DOHH2 (cell line): ENCODE results near the gene OTOA.
"Not testable (repeated sequence)": the region's sequence is repeated elsewhere in the genome, so short reads cannot be mapped to it uniquely, and the experiment has no call there.

Source experiments
- H3F3A ChIP-seq: fragments of 200-600 bp; sonication (generic), shearing (Covaris generic); 2 replicates; pipeline ENCODE4 v1.6.0; 2016; ENCODE audit warnings: antibody characterized with exemption, mild to moderate bottlenecking; ENCODE audit not compliant: control insufficient read depth, insufficient read depth
- H3K27ac ChIP-seq: fragments of 200-600 bp; sonication (generic); 2 replicates; pipeline ENCODE4 v1.5.1; 2014; ENCODE audit warnings: low read depth, mild to moderate bottlenecking, low read length, moderate library complexity
- H3K27me3 ChIP-seq: fragments of 200-600 bp; sonication (generic); 2 replicates; pipeline ENCODE4 v1.6.1; 2014; ENCODE audit warnings: mild to moderate bottlenecking, low read length, mixed read lengths; ENCODE audit not compliant: control insufficient read depth
- H3K36me3 ChIP-seq: fragments of 200-600 bp; sonication (generic); 2 replicates; pipeline ENCODE4 v1.6.1; 2014; ENCODE audit warnings: mild to moderate bottlenecking, low read length, moderate library complexity, mixed read lengths; ENCODE audit not compliant: control insufficient read depth
- H3K4me1 ChIP-seq: fragments of 200-600 bp; sonication (generic); 2 replicates; pipeline ENCODE4 v1.6.1; 2014; ENCODE audit warnings: mild to moderate bottlenecking, low read length, mixed read lengths; ENCODE audit not compliant: control insufficient read depth
- H3K4me2 ChIP-seq: fragments of 200-600 bp; sonication (generic); 2 replicates; pipeline ENCODE4 v1.6.0; 2014; ENCODE audit warnings: mild to moderate bottlenecking, low read length, moderate library complexity
- H3K4me3 ChIP-seq: fragments of 200-600 bp; sonication (generic); 2 replicates; pipeline ENCODE4 v1.5.1; 2014; ENCODE audit warnings: mild to moderate bottlenecking, low read length, mixed read lengths
- H3K79me2 ChIP-seq: fragments of 200-600 bp; sonication (generic); 2 replicates; pipeline ENCODE4 v1.6.1; 2014; ENCODE audit warnings: mild to moderate bottlenecking, low read length, mixed read lengths; ENCODE audit not compliant: control insufficient read depth
- H3K9me2 ChIP-seq: fragments of 200-600 bp; sonication (generic); replicated peaks from 2 replicates; pipeline ENCODE4 v1.6.1; 2014; ENCODE audit warnings: mild to moderate bottlenecking, low read length, mixed read lengths; ENCODE audit not compliant: control insufficient read depth
- H3K9me3 ChIP-seq: fragments of 200-600 bp; sonication (generic); 2 replicates; pipeline ENCODE4 v1.6.1; 2014; ENCODE audit warnings: antibody characterized with exemption, low read length, mixed read lengths; ENCODE audit not compliant: control insufficient read depth, insufficient read depth
- H4K20me1 ChIP-seq: fragments of 200-600 bp; sonication (generic); 2 replicates; pipeline ENCODE4 v1.6.0; 2014; ENCODE audit warnings: low read depth, mild to moderate bottlenecking, antibody characterized with exemption, low read length, moderate library complexity; ENCODE audit not compliant: control insufficient read depth, insufficient read depth
- CTCF ChIP-seq: fragments of 200-600 bp; sonication (generic); IDR thresholded peaks from one replicate; pipeline ENCODE4 v1.5.1; 2014; ENCODE audit warnings: antibody characterized with exemption, mild to moderate bottlenecking, low read depth, low read length; ENCODE audit not compliant: poor library complexity, severe bottlenecking
- EZH2phosphoT487 ChIP-seq: fragments of 200-600 bp; sonication (generic); IDR thresholded peaks from 2 replicates; pipeline ENCODE4 v1.6.1; 2017; ENCODE audit warnings: borderline replicate concordance, mild to moderate bottlenecking, antibody characterized with exemption, low read length, moderate library complexity, mixed read lengths

The OTOA gene

GRCh38 chr16:21628121-21628726, 35.5 kb upstream of the OTOA start:
- H3K79me2 ChIP-seq, result 0 out of 2 replicates have a peak, but pooled peaks cover 2% of the 10 kb centered on the region
- H3K9me2 ChIP-seq, result no peaks in the 10 kb centered on the region
- peaks cover 11% of the 10 kb centered on the region for H3K4me1 ChIP-seq
- no peak for TF ChIP-seq EZH2phosphoT487
- no peak for TF ChIP-seq CTCF
- H3K4me3 ChIP-seq, result no peak overlapping the region
- H3K36me3 ChIP-seq, result peaks cover 48% of the 10 kb centered on the region
- H3K9me3 ChIP-seq, result peaks cover 5% of the 10 kb centered on the region; the same call in 1 of the 2 replicates
- 0 out of 2 replicates have a peak, but pooled peaks cover 7% of the 10 kb centered on the region for H3F3A ChIP-seq
- H3K4me2 ChIP-seq, result no peak overlapping the region
- H3K27me3 ChIP-seq, result no peaks in the 10 kb centered on the region
- H3K27ac ChIP-seq, result no peak overlapping the region
- H4K20me1 ChIP-seq, result no peaks in the 10 kb centered on the region

- Histone ChIP-seq H3K4me3 (no peak overlapping the region), H3K79me2 (0 out of 2 replicates have a peak, but pooled peaks cover 2% of the 10 kb centered on the region), H4K20me1 (no peaks in the 10 kb centered on the region), H3F3A (0 out of 2 replicates have a peak, but pooled peaks cover 7% of the 10 kb centered on the region), H3K27ac (no peak overlapping the region), H3K9me2 (no peaks in the 10 kb centered on the region), H3K9me3 (peaks cover 5% of the 10 kb centered on the region; the same call in 1 of the 2 replicates), H3K36me3 (peaks cover 45% of the 10 kb centered on the region), H3K27me3 (no peaks in the 10 kb centered on the region), H3K4me2 (no peak overlapping the region), H3K4me1 (peaks cover 11% of the 10 kb centered on the region)
- TF ChIP-seq CTCF, result no peak
- no peak for TF ChIP-seq EZH2phosphoT487
Measured at GRCh38 chr16:21628772-21629171, 35.0 kb upstream of the OTOA start.

- not testable (repeated sequence) for H4K20me1 ChIP-seq
- Histone ChIP-seq H3K36me3 (peaks cover 46% of the 10 kb centered on the region), H3K4me1 (peaks cover 11% of the 10 kb centered on the region)
Measured at GRCh38 chr16:21629616-21630539, 33.9 kb upstream of the OTOA start.

GRCh38 chr16:21630866-21631265, 32.9 kb upstream of the OTOA start:
- not testable (repeated sequence) for H3K9me2 ChIP-seq, H3K79me2 ChIP-seq
- H3K36me3 ChIP-seq, result peaks cover 38% of the 10 kb centered on the region

More at GRCh38 chr16:21629616-21630539, 33.9 kb upstream of the OTOA start:
- not testable (repeated sequence) for H3F3A ChIP-seq, H3K9me3 ChIP-seq, H3K4me2 ChIP-seq, H3K27ac ChIP-seq, H3K9me2 ChIP-seq, H3K4me3 ChIP-seq, H3K79me2 ChIP-seq, H3K27me3 ChIP-seq

GRCh38 chr16:21631376-21631775, 32.4 kb upstream of the OTOA start:
- not testable (repeated sequence) for H3K9me2 ChIP-seq, H3K27me3 ChIP-seq, H3K4me1 ChIP-seq, H3K9me3 ChIP-seq, H3K4me2 ChIP-seq, H3K79me2 ChIP-seq, H3K27ac ChIP-seq, H4K20me1 ChIP-seq, H3F3A ChIP-seq, H3K4me3 ChIP-seq
- H3K36me3 ChIP-seq, result peaks cover 33% of the 10 kb centered on the region

More at GRCh38 chr16:21630866-21631265, 32.9 kb upstream of the OTOA start:
- not testable (repeated sequence) for H4K20me1 ChIP-seq, H3K27me3 ChIP-seq, H3F3A ChIP-seq, H3K27ac ChIP-seq, H3K4me2 ChIP-seq, H3K9me3 ChIP-seq, H3K4me3 ChIP-seq
- peaks cover 11% of the 10 kb centered on the region for H3K4me1 ChIP-seq

- not testable (repeated sequence) for H3K79me2 ChIP-seq, H3K4me1 ChIP-seq, H3K27me3 ChIP-seq, H3K4me3 ChIP-seq, H3K9me3 ChIP-seq, H4K20me1 ChIP-seq, H3K27ac ChIP-seq, H3K9me2 ChIP-seq, H3F3A ChIP-seq, H3K4me2 ChIP-seq
- H3K36me3 ChIP-seq, result peaks cover 26% of the 10 kb centered on the region
Measured at GRCh38 chr16:21631951-21632575, 31.7 kb upstream of the OTOA start.
